Limb (tissue), 2 donors: ENCODE data around the gene ULBP3.
"Not testable (repeated sequence)": the region's sequence is repeated elsewhere in the genome, so short reads cannot be mapped to it uniquely, and the experiment has no call there.

Source experiments
- DNase-seq, 2 donors: peaks; one replicate each; pipeline ENCODE4 v3.0.0-alpha.2; 2016; ENCODE audit errors: extremely low spot score in 2 of 2

ULBP3 gene

GRCh38 chr6:150076196-150076893, 7.4 kb upstream of the ULBP3 start:
- no peak for DNase-seq

- no peak for DNase-seq
Observed at GRCh38 chr6:150075034-150075421, 6.1 kb upstream of the ULBP3 start.

- DNase-seq: not testable (repeated sequence)
Observed at GRCh38 chr6:150074396-150075033, 5.6 kb upstream of the ULBP3 start.

- no peak for DNase-seq
Observed at GRCh38 chr6:150072201-150072600, 3.3 kb upstream of the ULBP3 start.

GRCh38 chr6:150070236-150070818, 1.4 kb upstream of the ULBP3 start:
- DNase-seq: no peak

GRCh38 chr6:150069706-150070105, 785 bp upstream of the ULBP3 start:
- peak in 1 of 2 donors; percentile 66 for DNase-seq

- no peak for DNase-seq
Observed at GRCh38 chr6:150068151-150068550, 770 bp downstream of the ULBP3 start.

- DNase-seq: no peak
Observed at GRCh38 chr6:150065083-150065482, 3.8 kb downstream of the ULBP3 start.

GRCh38 chr6:150063640-150064039, 5.3 kb downstream of the ULBP3 start:
- DNase-seq: no peak

GRCh38 chr6:150059973-150060372, 8.9 kb downstream of the ULBP3 start:
- not testable (repeated sequence) for DNase-seq

GRCh38 chr6:150058986-150059385, 9.9 kb downstream of the ULBP3 start:
- DNase-seq: no peak

GRCh38 chr6:150058231-150058792, 10.6 kb downstream of the ULBP3 start:
- no peak for DNase-seq

GRCh38 chr6:150057501-150057951, 11.4 kb downstream of the ULBP3 start:
- DNase-seq: no peak

GRCh38 chr6:150056916-150057315, 12.0 kb downstream of the ULBP3 start:
- no peak for DNase-seq

- DNase-seq: no peak
Observed at GRCh38 chr6:150056156-150056555, 12.8 kb downstream of the ULBP3 start.

GRCh38 chr6:150055131-150055530, 13.8 kb downstream of the ULBP3 start:
- DNase-seq: no peak

- DNase-seq: no peak
Observed at GRCh38 chr6:150053450-150053849, 15.5 kb downstream of the ULBP3 start.

- no peak for DNase-seq
Observed at GRCh38 chr6:150050846-150051245, 18.1 kb downstream of the ULBP3 start.

- no peak for DNase-seq
Observed at GRCh38 chr6:150048099-150048498, 20.8 kb downstream of the ULBP3 start.

GRCh38 chr6:150046943-150047342, 22.0 kb downstream of the ULBP3 start:
- no peak for DNase-seq

- DNase-seq: no peak
Observed at GRCh38 chr6:150044621-150045145, 24.2 kb downstream of the ULBP3 start.
